Measurements from ENCODE around the gene SH2D3A.

SH2D3A gene

DNA sequence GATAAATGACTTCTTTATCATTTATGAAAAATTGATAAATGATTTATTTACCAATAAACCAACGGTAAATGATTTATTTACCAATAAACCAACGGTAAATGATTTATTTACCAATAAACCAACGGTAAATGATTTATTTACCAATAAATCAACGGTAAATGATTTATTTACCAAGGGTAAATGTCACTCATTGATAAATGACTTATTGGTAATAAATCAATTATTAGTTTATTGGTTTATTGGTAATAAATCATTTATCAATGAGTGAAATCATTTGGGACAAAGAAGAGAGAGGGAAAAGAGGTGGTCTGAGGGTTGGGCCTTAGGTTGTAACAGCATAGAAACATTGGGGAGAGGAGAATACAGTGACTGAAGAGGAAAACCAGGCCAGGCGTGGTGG is 26.7 kb upstream of the SH2D3A start:
- H4K20me1 ChIP-seq (ENCODE audit: insufficient read depth, low read length), result no peaks in the 10 kb centered on the region
- H2AFZ ChIP-seq (ENCODE audit: low read length), result no peak overlapping the region
- H3K27ac ChIP-seq (ENCODE audit: low read length), result no peak overlapping the region
- no peaks in the 10 kb centered on the region for H3K27me3 ChIP-seq (replicated peaks; ENCODE audit: insufficient read depth, low read length)
- peaks cover 3% of the 10 kb centered on the region; the same call in 1 of the 2 replicates for H3K4me1 ChIP-seq (ENCODE audit: low read length)
- H3K4me3 ChIP-seq (ENCODE audit: low read length), result no peak overlapping the region
- no peaks in the 10 kb centered on the region for H3K9me2 ChIP-seq (replicated peaks; ENCODE audit: insufficient read depth, low read length)
- no peak overlapping the region for H3K9ac ChIP-seq (ENCODE audit: low read length)
- no peak overlapping the region for H3K4me2 ChIP-seq (ENCODE audit: low read depth, low read length)
- H3K36me3 ChIP-seq (replicated peaks; ENCODE audit: insufficient read depth, low read length), result peaks cover 11% of the 10 kb centered on the region
- TF ChIP-seq, protein P1, sequence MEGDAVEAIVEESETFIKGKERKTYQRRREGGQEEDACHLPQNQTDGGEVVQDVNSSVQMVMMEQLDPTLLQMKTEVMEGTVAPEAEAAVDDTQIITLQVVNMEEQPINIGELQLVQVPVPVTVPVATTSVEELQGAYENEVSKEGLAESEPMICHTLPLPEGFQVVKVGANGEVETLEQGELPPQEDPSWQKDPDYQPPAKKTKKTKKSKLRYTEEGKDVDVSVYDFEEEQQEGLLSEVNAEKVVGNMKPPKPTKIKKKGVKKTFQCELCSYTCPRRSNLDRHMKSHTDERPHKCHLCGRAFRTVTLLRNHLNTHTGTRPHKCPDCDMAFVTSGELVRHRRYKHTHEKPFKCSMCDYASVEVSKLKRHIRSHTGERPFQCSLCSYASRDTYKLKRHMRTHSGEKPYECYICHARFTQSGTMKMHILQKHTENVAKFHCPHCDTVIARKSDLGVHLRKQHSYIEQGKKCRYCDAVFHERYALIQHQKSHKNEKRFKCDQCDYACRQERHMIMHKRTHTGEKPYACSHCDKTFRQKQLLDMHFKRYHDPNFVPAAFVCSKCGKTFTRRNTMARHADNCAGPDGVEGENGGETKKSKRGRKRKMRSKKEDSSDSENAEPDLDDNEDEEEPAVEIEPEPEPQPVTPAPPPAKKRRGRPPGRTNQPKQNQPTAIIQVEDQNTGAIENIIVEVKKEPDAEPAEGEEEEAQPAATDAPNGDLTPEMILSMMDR (IDR thresholded peaks at IDR 0.05; ENCODE audit: low read length), result no peak
- TF ChIP-seq EZH2 (optimal IDR thresholded peaks at IDR 0.05; ENCODE audit: low read depth, low read length) (no peak), EZH2phosphoT487 (IDR thresholded peaks at IDR 0.05; ENCODE audit: low read length) (no peak)
- DNase-seq, result no peak
- H3F3A ChIP-seq (ENCODE audit: insufficient read depth, low read length), result no peaks in the 10 kb centered on the region
- H3K79me2 ChIP-seq (ENCODE audit: low read length), result peaks cover 99% of the 10 kb centered on the region
- H3K9me3 ChIP-seq (replicated peaks; ENCODE audit: insufficient read depth, low read length), result no peaks in the 10 kb centered on the region

- Histone ChIP-seq H3K27me3 (replicated peaks; ENCODE audit: insufficient read depth, low read length) (no peaks in the 10 kb centered on the region), H3K4me2 (ENCODE audit: low read depth, low read length) (no peak overlapping the region), H3F3A (ENCODE audit: insufficient read depth, low read length) (no peaks in the 10 kb centered on the region; the same call in 1 of the 2 replicates), H3K4me3 (ENCODE audit: low read length) (no peak overlapping the region), H3K27ac (ENCODE audit: low read length) (no peak overlapping the region), H3K9me2 (replicated peaks; ENCODE audit: insufficient read depth, low read length) (no peaks in the 10 kb centered on the region), H3K36me3 (replicated peaks; ENCODE audit: insufficient read depth, low read length) (peaks cover 11% of the 10 kb centered on the region), H2AFZ (ENCODE audit: low read length) (no peak overlapping the region), H3K79me2 (ENCODE audit: low read length) (peaks cover 99% of the 10 kb centered on the region), H4K20me1 (ENCODE audit: insufficient read depth, low read length) (no peaks in the 10 kb centered on the region), H3K9ac (ENCODE audit: low read length) (no peak overlapping the region), H3K9me3 (replicated peaks; ENCODE audit: insufficient read depth, low read length) (no peaks in the 10 kb centered on the region), H3K4me1 (ENCODE audit: low read length) (peaks cover 6% of the 10 kb centered on the region)
- no peak for DNase-seq
- TF ChIP-seq EZH2phosphoT487 (IDR thresholded peaks at IDR 0.05; ENCODE audit: low read length) (no peak), EZH2 (optimal IDR thresholded peaks at IDR 0.05; ENCODE audit: low read depth, low read length) (no peak)
- TF ChIP-seq, protein P1 (IDR thresholded peaks at IDR 0.05; ENCODE audit: low read length), result no peak
Observed at GRCh38 chr19:6793411-6793810, 26.2 kb upstream of the SH2D3A start.

DNA sequence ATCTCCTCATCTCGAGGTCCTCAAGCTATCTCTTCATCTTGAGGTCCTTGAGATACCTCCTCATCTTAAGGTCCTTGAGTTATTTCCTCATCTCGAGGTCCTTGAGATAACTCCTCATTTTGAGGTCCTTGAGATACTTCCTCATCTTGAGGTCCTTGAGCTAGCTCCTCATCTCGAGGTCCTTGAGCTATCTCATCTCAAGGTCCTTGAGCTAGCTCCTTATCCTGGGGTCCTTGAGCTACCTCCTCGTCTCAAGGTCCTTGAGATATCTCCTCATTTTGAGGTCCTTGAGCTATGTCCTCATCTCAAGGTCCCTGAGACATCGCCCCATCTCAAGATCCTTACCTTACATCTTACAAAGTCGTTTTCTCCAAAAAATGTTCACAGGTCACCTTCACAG is 24.0 kb upstream of the SH2D3A start:
- DNase-seq, result no peak
- no peak overlapping the region for H3K9ac ChIP-seq (ENCODE audit: low read length)
- TF ChIP-seq EZH2phosphoT487 (IDR thresholded peaks at IDR 0.05; ENCODE audit: low read length) (no peak), EZH2 (optimal IDR thresholded peaks at IDR 0.05; ENCODE audit: low read depth, low read length) (no peak)
- TF ChIP-seq, protein P1 (IDR thresholded peaks at IDR 0.05; ENCODE audit: low read length), result no peak
- H3K9me2 ChIP-seq (replicated peaks; ENCODE audit: insufficient read depth, low read length), result no peaks in the 10 kb centered on the region
- H3K36me3 ChIP-seq (replicated peaks; ENCODE audit: insufficient read depth, low read length), result peaks cover 11% of the 10 kb centered on the region
- no peak overlapping the region for H3K4me3 ChIP-seq (ENCODE audit: low read length)
- no peaks in the 10 kb centered on the region for H3K27me3 ChIP-seq (replicated peaks; ENCODE audit: insufficient read depth, low read length)
- no peaks in the 10 kb centered on the region for H4K20me1 ChIP-seq (ENCODE audit: insufficient read depth, low read length)
- no peak overlapping the region for H3K4me2 ChIP-seq (ENCODE audit: low read depth, low read length)
- H2AFZ ChIP-seq (ENCODE audit: low read length), result no peak overlapping the region
- no peaks in the 10 kb centered on the region for H3K9me3 ChIP-seq (replicated peaks; ENCODE audit: insufficient read depth, low read length)
- peaks cover 15% of the 10 kb centered on the region for H3K4me1 ChIP-seq (ENCODE audit: low read length)
- H3K79me2 ChIP-seq (ENCODE audit: low read length), result peaks cover 93% of the 10 kb centered on the region
- H3K27ac ChIP-seq (ENCODE audit: low read length), result no peak overlapping the region
- peaks cover 8% of the 10 kb centered on the region; the same call in 1 of the 2 replicates for H3F3A ChIP-seq (ENCODE audit: insufficient read depth, low read length)
